ENCODE results near the gene TMEM237.
"Not testable (repeated sequence)": the region's sequence is repeated elsewhere in the genome, so short reads cannot be mapped to it uniquely, and the experiment has no call there.

The TMEM237 gene

GRCh38 chr2:201643216-201643890 lies at the start of gene TMEM237:
Gene TMEM237 (minus strand): TSS chr2:201643503. CDS start chr2:201643400, 103 bp downstream.
- DNase-seq (ENCODE audit: low read depth in 1 of 2, low spot score in 1 of 2), result peak in 1 of 2 donors; percentile 21

- DNase-seq (ENCODE audit: low read depth in 1 of 2, low spot score in 1 of 2), result no peak
These were observed 41.9 kb upstream of the TMEM237 start for GRCh38 chr2:201685156-201685555.

- DNase-seq (ENCODE audit: low read depth in 1 of 2, low spot score in 1 of 2), result no peak
These were observed 37.4 kb upstream of the TMEM237 start for GRCh38 chr2:201680743-201681142.

GRCh38 chr2:201678401-201678800 lies 35.1 kb upstream of the TMEM237 start:
- no peak for DNase-seq (ENCODE audit: low read depth in 1 of 2, low spot score in 1 of 2)

GRCh38 chr2:201675454-201675853 lies 32.2 kb upstream of the TMEM237 start:
- DNase-seq (ENCODE audit: low read depth in 1 of 2, low spot score in 1 of 2), result no peak

GRCh38 chr2:201674794-201675193 lies 31.5 kb upstream of the TMEM237 start:
- no peak for DNase-seq (ENCODE audit: low read depth in 1 of 2, low spot score in 1 of 2)

GRCh38 chr2:201674298-201674697 lies 31.0 kb upstream of the TMEM237 start:
- DNase-seq (ENCODE audit: low read depth in 1 of 2, low spot score in 1 of 2), result no peak

- no peak for DNase-seq (ENCODE audit: low read depth in 1 of 2, low spot score in 1 of 2)
These were observed 30.2 kb upstream of the TMEM237 start for GRCh38 chr2:201673546-201673945.

- DNase-seq (ENCODE audit: low read depth in 1 of 2, low spot score in 1 of 2), result not testable (repeated sequence)
These were observed 27.9 kb upstream of the TMEM237 start for GRCh38 chr2:201671205-201671604.

GRCh38 chr2:201669865-201670264 lies 26.6 kb upstream of the TMEM237 start:
- no peak for DNase-seq (ENCODE audit: low read depth in 1 of 2, low spot score in 1 of 2)

- no peak for DNase-seq (ENCODE audit: low read depth in 1 of 2, low spot score in 1 of 2)
These were observed 25.2 kb upstream of the TMEM237 start for GRCh38 chr2:201668402-201668910.

- no peak for DNase-seq (ENCODE audit: low read depth in 1 of 2, low spot score in 1 of 2)
These were observed 21.0 kb upstream of the TMEM237 start for GRCh38 chr2:201664334-201664733.

GRCh38 chr2:201661366-201661765 lies 18.1 kb upstream of the TMEM237 start:
- no peak for DNase-seq (ENCODE audit: low read depth in 1 of 2, low spot score in 1 of 2)

- DNase-seq (ENCODE audit: low read depth in 1 of 2, low spot score in 1 of 2), result no peak
These were observed 17.1 kb upstream of the TMEM237 start for GRCh38 chr2:201660293-201660895.

GRCh38 chr2:201656740-201657139 lies 13.4 kb upstream of the TMEM237 start:
- no peak for DNase-seq (ENCODE audit: low read depth in 1 of 2, low spot score in 1 of 2)

GRCh38 chr2:201656102-201656501 lies 12.8 kb upstream of the TMEM237 start:
- no peak for DNase-seq (ENCODE audit: low read depth in 1 of 2, low spot score in 1 of 2)

GRCh38 chr2:201654616-201655384 lies 11.5 kb upstream of the TMEM237 start:
- DNase-seq (ENCODE audit: low read depth in 1 of 2, low spot score in 1 of 2), result no peak

- no peak for DNase-seq (ENCODE audit: low read depth in 1 of 2, low spot score in 1 of 2)
These were observed 9.9 kb upstream of the TMEM237 start for GRCh38 chr2:201653221-201653620.

GRCh38 chr2:201649442-201649841 lies 6.1 kb upstream of the TMEM237 start:
- DNase-seq (ENCODE audit: low read depth in 1 of 2, low spot score in 1 of 2), result no peak

- no peak for DNase-seq (ENCODE audit: low read depth in 1 of 2, low spot score in 1 of 2)
These were observed 4.1 kb upstream of the TMEM237 start for GRCh38 chr2:201647431-201647830.

GRCh38 chr2:201644001-201644400 lies 698 bp upstream of the TMEM237 start:
- DNase-seq (ENCODE audit: low read depth in 1 of 2, low spot score in 1 of 2), result no peak

All from activated T-helper 1 cell treated with anti-CD3 and anti-CD28 coated beads, Interleukin-2, amount 50 U/mL, for 16 hours (primary cell).